HG03354 (cell line): ENCODE data around the gene BCR.

Source experiments
- ATAC-seq: cut with Tn5 transposase; IDR thresholded peaks from one replicate; pipeline ENCODE4 v1.9.1; 2021; ENCODE audit warnings: mild to moderate bottlenecking; ENCODE audit not compliant: unreplicated experiment, poor library complexity, severe bottlenecking

BCR gene

GRCh38 chr22:23149743-23150238, 30.5 kb upstream of the BCR start:
- no peak for ATAC-seq

GRCh38 chr22:23150762-23151161, 29.5 kb upstream of the BCR start:
- ATAC-seq: no peak

- no peak for ATAC-seq
Measured at GRCh38 chr22:23151827-23152226, 28.5 kb upstream of the BCR start.

GRCh38 chr22:23152238-23153114, 27.8 kb upstream of the BCR start:
- no peak for ATAC-seq

- ATAC-seq: no peak
Measured at GRCh38 chr22:23153994-23154393, 26.3 kb upstream of the BCR start.

- ATAC-seq: no peak
Measured at GRCh38 chr22:23154461-23154860, 25.8 kb upstream of the BCR start.

- ATAC-seq: no peak
Measured at GRCh38 chr22:23155143-23155542, 25.2 kb upstream of the BCR start.

- ATAC-seq: no peak
Measured at GRCh38 chr22:23155831-23156230, 24.5 kb upstream of the BCR start.

- no peak for ATAC-seq
Measured at GRCh38 chr22:23156286-23156685, 24.0 kb upstream of the BCR start.

GRCh38 chr22:23157560-23158515, 22.5 kb upstream of the BCR start:
- no peak for ATAC-seq

GRCh38 chr22:23158516-23159290, 21.6 kb upstream of the BCR start:
- ATAC-seq: no peak

- ATAC-seq: no peak
Measured at GRCh38 chr22:23159291-23159630, 21.0 kb upstream of the BCR start.

- ATAC-seq: no peak
Measured at GRCh38 chr22:23161029-23161428, 19.3 kb upstream of the BCR start.

- ATAC-seq: no peak
Measured at GRCh38 chr22:23161574-23161973, 18.7 kb upstream of the BCR start.

GRCh38 chr22:23163665-23164064, 16.6 kb upstream of the BCR start:
- no peak for ATAC-seq

- no peak for ATAC-seq
Measured at GRCh38 chr22:23164091-23164490, 16.2 kb upstream of the BCR start.

- no peak for ATAC-seq
Measured at GRCh38 chr22:23166042-23166831, 14.1 kb upstream of the BCR start.

- ATAC-seq: no peak
Measured at GRCh38 chr22:23166841-23167616, 13.3 kb upstream of the BCR start.
